ENCODE data around the gene FBXW7.

The FBXW7 gene

DNA sequence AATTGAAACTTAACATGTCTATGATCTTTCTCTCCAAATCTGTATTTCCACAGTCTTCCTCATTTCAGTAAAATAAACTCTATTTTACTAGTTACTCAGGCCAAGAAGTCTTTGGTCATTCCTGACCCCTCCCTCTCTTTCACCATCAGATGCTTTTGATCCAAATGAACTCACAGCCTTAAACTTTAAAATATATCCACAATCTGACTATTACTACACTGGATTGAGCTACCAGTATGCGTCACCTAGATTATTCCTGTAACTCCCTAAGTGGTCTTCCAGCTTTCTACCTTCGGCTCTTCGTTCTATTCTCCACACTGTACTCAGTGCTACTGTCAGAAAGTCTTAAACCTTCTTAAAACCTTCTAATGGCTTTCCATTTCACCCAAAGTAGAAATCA, 195.1 kb downstream of the FBXW7 start:
- TF ChIP-seq, protein P1, sequence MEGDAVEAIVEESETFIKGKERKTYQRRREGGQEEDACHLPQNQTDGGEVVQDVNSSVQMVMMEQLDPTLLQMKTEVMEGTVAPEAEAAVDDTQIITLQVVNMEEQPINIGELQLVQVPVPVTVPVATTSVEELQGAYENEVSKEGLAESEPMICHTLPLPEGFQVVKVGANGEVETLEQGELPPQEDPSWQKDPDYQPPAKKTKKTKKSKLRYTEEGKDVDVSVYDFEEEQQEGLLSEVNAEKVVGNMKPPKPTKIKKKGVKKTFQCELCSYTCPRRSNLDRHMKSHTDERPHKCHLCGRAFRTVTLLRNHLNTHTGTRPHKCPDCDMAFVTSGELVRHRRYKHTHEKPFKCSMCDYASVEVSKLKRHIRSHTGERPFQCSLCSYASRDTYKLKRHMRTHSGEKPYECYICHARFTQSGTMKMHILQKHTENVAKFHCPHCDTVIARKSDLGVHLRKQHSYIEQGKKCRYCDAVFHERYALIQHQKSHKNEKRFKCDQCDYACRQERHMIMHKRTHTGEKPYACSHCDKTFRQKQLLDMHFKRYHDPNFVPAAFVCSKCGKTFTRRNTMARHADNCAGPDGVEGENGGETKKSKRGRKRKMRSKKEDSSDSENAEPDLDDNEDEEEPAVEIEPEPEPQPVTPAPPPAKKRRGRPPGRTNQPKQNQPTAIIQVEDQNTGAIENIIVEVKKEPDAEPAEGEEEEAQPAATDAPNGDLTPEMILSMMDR (conservative IDR thresholded peaks at IDR 0.05; ENCODE audit: low read length) = no peak
- no peak overlapping the region for H3K4me3 ChIP-seq (ENCODE audit: low read length)
- no peak for DNase-seq (ENCODE audit: low read depth)

DNA sequence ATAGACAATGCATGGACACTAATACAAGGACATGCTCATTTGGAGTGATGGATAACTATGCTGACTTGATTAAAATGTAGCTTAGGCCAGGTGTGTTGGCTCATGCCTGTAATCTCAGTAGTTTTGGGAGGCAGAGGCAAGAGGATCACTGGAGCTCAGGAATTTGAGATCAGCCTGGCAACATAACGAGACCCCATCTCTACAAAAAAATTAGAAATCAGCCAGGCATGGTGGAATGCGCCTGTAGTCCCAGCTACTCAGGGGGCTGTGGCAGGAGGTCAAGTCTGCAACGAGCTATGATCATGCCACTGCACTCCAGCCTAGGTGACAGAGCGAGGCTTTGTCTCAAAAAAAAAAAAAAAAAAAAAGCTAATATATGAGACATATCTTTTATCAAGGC, 196.3 kb downstream of the FBXW7 start:
- no peak overlapping the region for H3K4me3 ChIP-seq (ENCODE audit: low read length)
- TF ChIP-seq, protein P1 (conservative IDR thresholded peaks at IDR 0.05; ENCODE audit: low read length) = no peak
- DNase-seq (ENCODE audit: low read depth) = no peak

DNA sequence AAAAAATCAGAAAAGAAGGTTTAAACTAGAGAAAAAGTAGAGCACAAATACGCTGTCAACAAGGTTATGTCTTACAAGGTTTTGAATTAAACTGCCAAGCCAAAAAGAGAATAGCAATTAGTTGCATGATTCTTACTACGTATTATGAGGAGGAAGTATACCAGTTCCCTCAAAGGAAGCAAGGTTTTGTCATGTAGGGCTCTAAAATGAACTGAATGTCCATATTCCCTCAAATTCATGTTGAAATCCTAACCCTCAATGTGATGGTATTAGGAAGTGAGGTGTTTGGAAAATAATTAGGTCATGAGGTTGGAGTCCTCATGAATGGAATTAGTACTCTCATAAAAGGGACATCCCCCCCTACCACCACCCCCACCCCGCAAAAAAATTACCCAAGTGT, 201.0 kb downstream of the FBXW7 start:
- TF ChIP-seq, protein P1 (conservative IDR thresholded peaks at IDR 0.05; ENCODE audit: low read length) = no peak
- H3K4me3 ChIP-seq (ENCODE audit: low read length) = no peak overlapping the region
- DNase-seq (ENCODE audit: low read depth) = no peak

DNA sequence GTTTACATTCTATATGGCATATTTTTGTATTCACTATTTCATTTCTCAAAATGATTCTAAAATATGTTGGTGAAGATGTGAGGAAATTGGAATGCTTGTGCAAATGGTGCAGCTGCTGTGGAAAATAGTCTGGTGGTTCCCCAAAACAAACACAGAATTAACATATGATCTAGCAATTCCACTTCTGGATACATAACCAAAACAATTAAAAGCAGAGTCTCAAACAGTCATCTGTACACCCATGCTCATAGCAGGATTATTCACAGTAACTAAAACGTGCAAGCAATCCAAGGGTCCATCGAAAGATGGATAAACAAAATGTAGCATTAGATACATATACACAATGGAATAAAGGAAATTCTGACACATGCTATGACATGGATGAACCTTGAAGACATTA, 204.8 kb downstream of the FBXW7 start:
- TF ChIP-seq, protein P1 (conservative IDR thresholded peaks at IDR 0.05; ENCODE audit: low read length) = no peak
- H3K4me3 ChIP-seq (ENCODE audit: low read length) = no peak overlapping the region
- DNase-seq (ENCODE audit: low read depth) = no peak

DNA sequence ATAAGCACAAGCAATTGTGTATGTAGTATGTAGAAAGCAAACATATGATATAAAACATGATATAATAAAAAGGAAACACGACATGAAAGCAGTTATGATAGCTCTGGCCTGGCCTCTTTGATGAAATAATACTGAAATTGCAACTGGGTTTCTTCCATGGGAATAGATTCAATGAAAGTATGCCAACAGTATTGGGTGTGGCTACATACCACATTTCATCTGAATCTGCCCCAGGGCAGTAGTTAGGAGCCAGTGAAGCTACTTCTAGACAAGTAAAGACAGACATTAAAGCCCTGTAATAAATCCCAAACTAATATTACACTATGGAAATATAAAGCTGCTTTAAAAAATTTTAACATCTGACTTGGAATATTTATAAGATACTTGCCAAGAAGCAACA, 207.3 kb downstream of the FBXW7 start:
- DNase-seq (ENCODE audit: low read depth) = peak; percentile 67
- TF ChIP-seq, protein P1 (conservative IDR thresholded peaks at IDR 0.05; ENCODE audit: low read length) = no peak
- no peak overlapping the region for H3K4me3 ChIP-seq (ENCODE audit: low read length)

DNA sequence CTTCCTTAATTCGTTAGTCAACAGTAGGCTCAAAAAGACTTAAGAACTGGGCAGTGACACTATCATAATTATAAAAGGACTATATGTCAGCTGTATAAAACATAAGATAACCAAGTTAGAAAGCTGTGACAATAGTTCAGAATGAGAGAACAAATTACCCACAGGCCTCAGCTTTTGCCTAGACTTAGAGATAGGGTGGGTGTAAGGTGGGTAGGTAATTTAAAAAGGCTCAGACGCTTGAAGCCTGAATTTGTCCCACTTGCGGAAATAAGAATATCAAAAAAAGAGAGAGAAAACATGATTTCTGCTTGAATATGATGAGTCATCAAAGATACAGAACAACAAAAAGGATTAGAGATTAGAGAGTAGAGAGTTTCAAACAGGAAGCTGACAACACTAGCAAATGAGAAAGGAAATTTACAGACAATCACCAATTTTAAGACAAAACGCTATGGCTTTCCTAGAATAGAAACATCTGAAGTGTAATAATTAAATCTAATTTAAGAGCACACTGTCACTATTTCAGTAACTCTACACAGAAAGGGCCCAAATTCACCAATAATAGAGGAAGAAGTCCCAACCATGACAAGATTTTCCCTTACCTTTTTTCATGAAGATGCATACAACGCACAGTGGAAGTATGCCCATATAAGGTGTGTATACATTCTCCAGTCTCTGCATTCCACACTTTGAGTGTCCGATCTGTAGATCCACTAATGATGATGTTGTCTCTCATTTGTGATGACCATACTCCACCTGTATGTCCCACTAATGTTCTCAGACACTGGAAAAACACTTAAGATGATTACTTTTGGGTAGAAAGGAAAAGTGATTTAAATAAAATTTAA, 208.1 kb downstream of the FBXW7 start:
- no peak overlapping the region for H3K4me3 ChIP-seq (ENCODE audit: low read length)
- TF ChIP-seq, protein P1 (conservative IDR thresholded peaks at IDR 0.05; ENCODE audit: low read length) = no peak
- DNase-seq (ENCODE audit: low read depth) = no peak

DNA sequence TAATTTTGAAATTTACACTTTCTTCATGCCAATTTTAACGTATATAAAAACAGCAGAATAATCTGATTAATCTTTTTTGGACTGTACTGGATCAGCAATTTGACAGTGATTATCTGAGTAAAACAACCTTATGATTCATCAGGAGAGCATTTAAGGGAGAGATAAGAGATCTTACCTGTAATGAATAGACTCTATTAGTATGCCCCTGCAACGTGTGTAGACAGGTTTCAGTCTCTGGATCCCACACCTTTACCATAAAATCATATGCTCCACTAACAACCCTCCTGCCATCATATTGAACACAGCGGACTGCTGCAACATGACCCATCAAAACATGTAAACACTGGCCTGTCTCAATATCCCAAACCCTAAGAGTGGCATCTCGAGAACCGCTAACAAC, 210.1 kb downstream of the FBXW7 start:
- DNase-seq (ENCODE audit: low read depth) = no peak
- no peak overlapping the region for H3K4me3 ChIP-seq (ENCODE audit: low read length)
- TF ChIP-seq, protein P1 (conservative IDR thresholded peaks at IDR 0.05; ENCODE audit: low read length) = no peak
